Eye (tissue), 1 donor: Measurements from ENCODE around the gene C5orf15.

ENCODE experiments used
- DNase-seq: peaks from one replicate; pipeline ENCODE4 v3.0.0-alpha.2; 2015

The C5orf15 gene

DNA sequence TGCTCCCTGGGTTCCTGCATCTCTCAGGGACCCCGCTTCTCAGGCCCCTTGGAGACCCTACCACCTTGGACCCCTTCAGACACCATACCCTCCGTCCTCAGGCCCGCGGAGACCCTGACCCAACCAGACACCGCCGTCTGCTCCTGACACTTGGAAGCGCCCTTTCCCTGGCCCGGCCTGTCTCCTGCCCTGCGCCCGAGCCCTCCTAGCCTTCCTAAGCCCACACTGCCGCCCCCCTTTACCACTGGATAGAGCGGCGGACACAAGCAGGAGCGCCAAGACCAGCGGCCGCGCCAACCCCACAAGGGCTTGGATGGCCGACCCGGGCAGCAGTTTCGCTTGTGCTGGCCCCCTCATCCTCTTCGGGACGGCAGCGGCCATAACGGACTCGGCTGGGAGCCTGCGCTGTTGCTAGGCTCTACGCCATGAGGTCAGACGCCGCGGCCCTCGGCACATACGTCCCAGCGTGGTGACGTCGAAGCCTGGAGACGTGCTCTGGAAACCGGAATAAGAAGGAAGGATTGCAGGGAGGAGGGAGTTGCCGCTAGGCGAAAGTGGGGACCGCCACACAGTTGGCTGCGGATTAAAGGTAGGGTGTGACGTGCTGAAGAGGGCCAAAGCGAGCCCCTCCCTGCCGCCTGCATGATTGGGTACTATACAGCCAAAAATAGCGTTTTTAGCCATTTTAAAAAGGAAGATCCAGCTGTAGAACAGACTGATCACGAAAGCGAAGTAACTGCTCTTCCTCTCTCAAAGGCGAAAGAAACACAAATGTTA, at the start of gene C5orf15:
C5orf15 (minus strand) TSS at position 422 of the 777 bp plus-strand sequence; CDS start at position 381, 41 bp downstream.
- peak; percentile 99 for DNase-seq

DNA sequence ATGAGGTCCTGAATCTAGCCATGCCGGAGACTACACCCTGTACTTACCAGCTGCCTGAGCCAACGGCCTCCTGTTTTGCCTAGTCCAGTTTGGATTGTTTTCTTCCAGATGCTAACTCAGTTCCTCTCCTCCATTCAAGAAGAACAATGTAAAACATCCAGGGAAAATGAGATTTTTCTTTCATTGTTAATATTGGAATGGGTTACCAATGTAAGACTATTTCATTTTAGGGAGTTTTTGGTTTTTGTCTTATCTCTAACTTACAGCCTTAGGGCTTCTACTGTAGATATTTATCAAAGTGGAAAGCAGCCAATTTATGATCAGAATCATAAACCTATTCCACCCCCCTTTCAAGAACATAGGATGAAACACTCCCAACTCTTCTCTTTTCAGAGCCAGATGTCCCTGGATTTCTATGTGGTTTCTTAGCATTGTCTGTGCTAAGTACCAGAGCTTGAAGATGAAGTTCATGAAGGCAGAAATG, 39.9 kb upstream of the C5orf15 start:
- no peak for DNase-seq

DNA sequence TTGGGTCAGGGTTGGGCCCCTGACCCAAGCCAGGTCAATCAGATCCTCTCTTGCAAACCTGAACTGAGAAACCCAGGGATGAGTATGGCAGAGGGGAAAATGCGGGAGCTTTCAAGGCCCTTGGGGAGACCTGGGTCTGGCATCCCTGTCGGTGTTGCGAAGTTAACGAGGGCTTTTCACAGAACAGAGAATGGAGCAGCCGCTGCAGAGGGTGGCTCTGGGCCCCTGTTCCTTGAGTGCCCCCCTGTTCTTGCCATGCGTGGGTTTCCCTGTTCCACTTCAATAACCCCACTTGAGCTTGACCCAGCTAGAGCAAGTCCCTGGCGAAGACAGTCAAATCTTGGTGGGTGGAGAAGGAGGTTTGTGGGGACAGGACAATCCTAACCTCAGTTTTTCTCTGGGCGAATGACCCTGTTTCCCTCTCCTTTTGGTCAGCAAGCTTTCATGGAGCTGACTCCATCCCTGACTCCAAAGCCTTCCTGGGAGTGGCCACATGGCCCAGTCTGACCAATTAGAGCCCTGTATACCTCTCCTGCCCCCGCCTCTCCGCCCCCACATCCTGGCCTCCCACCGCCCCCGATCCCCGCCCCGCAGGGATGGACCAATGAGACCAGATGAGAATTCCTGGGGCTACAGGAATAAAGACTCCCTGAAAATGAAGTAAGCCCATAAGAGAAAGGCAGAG, 39.3 kb upstream of the C5orf15 start:
- peak; percentile 48 for DNase-seq

DNA sequence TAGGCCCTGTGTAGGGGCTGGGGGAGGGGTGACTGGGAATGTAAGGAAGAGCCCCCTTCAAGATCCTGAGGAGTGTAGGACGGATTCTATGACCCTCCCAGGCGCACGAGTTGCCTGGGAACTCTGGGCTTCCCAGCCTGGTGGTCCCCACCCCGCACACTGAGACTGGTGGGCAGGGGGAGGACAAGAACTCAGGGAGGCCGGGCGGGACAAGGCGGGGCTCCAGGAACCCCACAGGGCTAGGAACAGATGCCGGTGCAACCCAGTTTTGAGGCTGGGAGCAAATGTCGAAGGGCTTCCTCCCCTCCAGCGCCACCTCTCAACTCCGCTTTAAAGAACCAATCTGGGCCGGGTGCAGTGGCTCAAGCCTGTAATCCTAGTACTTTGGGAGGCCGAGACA, 37.7 kb upstream of the C5orf15 start:
- no peak for DNase-seq

DNA sequence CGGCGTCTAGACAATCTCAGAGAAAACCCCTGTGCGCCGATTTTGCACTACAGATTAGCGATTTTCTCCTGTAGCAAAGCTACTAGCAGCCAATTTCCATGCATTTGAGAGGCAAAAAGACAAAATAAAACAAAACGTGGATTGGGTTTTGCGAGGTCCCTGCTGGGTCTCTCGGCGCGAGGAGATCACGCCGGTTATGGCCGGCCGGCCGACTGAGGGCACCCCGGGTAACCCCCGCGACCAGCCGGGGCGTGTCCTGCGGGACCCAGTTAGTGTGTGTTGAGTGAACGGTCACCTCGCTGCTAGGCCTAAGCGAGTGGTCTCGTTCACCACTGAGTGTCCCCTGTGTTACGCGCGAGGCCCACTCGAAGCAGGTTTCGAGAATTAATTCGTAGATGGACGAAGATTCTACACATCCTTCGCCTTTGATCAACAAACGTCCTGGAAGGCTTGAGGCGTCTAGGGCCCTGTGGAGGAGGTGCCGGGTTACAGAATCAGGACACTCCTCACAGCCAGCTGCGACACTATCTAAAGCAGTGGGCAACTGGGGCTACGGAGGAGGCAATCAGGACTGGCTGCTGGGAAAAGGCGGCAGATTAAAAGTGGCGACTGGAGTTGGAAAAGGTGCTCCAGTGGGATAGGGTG, 37.1 kb upstream of the C5orf15 start:
- peak; percentile 91 for DNase-seq

DNA sequence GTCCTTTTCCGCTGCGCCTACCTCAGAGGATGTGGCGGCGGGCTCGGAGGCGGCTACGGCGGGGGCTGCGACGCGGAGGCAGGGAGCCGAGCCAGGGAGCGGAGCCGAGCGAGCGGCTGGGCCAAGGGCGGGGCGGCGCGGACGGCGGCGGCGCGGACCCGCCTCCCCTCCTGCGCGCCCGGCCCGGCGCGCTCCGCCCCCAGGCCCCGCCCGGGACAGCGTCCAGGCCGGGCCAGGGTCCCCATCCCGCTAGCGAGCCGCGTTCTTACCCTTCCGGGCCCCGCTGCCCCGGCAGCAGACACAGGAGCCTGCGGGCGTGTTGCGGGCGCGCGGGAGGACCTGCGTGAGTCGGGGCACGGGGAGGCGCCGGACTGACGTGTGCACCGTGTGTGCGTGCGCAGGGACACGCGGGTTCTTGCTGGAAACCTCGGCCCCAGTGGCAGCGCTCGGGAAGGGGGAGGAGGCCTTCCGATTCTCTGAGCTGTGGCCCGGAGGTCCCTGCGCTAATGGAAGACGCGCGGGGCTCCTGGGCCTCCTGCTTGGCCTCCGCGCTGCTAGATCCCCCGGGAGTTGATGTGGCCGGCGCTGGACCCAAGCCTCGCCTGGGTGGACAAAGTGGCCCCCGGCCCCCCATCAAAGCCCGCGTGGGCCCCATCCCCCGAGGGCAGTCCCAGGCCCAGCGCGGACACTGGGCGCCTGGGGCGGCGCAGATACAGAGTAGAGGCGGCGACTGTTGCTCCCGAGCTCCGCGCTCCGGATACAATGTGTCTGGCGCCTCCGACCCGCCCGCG, 36.4 kb upstream of the C5orf15 start, which contains the start of gene VDAC1:
VDAC1 (minus strand) TSS at position 350 of the 791 bp plus-strand sequence. CDS start 11,963 bp downstream, outside the sequence.
- peak; percentile 94 for DNase-seq

DNA sequence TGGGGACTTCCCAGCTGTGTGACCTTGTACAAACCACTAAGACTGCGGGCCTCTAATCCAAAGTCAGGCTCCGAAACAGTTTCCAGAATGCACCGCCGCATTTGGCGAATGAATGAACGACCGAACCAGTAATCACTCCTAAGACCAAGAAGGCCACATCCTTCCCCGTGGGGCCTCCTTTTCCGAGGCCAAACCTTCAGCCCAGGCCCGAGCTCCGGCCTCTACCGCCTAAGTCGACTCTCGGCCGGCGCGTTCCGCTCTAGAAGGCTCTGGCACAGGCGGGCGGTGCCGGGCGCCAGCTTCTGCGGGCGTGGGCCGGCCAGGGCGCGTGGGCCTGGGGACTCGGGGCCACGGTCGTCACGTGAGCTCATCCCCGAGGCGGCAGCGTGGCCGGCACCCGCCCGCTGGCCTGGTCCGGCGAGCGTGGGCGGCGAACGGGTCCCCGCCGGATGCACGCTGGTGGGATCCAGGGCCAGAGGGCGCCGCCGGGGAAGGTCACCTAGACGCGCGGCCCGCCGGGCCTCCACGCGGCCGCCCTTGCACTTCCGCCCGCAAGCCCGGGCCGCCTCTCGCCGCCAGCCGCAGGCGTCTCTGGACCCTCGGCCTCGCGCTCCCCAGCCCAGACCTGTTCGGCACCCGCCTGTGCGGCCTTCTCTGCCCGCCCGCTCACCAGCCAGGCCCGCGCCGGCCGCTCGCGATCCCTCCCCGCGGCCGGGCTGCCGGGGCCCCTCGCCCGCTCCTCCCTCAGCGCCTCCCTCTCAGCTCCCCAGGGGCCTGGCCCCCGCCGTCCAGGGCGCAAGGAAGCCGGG, 35.6 kb upstream of the C5orf15 start:
- DNase-seq, result peak; percentile 72

DNA sequence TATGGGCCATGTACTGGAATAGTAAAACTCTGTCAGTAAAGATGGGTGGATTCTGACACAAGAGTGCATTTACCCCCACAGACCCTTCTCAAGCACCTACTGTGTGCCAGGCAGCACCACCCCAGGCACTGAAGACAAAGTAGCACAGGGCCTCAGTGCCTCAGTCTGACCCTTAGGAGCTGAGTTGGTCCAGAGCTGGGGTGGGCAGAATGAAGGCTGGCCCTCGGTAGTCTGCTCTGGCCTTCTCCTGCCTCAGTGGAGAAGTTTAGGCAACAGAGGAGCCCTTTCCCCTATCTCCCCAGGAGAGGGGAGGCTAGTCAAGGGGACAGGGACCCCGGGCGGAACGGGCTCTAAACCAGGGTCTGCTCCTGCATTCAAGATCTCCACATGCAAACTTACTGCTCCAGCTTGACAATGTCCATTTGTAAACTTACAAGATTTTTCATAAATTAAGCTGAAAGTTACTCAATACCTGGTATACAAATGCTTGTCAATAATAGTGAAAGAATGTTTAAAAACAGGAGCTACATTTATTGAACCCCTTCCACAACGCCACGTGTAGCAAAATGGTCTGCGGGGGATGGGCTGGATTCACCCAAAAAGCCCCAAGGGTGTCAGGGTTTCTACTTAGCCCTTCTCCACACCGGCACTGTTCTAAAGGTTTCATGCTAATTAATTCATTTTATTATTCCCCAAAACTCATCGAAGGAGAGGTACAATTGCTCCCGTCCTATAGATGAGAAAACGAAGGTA, 34.8 kb upstream of the C5orf15 start:
- DNase-seq, result no peak

DNA sequence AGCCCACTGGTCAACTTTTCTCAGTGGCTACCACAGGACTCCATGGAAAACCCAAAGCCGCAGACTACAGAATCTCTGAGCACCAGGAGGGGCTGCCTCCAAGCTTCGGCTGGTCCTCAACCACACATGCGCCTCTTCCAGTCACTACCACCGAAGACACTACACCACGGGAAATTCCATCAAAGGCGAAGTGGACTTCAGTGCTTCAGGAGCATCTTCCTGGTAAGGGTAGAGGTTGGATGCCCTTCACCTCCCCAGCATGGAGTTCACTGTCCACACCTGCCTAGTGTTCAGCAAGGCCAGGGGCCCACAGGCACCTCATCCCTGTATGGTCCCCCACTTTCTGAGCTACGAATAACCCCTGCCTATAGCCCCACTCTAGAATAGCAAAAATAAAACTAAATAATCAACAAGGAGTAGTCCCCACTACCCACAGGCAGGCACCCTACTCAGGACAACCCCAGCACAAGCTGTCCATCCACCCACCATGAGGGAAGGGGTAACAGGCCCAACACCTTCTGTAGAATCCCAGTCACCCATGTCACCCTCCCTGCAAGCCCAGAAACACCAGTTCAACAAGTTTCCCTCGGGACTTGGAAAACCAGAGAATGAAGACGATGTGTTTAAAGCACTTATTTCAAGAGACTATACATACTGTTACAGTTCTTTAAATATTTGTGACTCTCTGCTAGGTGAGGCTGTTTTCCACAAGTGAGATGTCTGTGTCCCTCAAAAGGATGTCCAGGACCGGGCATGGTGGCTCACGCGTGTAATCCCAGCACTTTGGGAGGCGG, 33.7 kb upstream of the C5orf15 start:
- DNase-seq, result no peak

DNA sequence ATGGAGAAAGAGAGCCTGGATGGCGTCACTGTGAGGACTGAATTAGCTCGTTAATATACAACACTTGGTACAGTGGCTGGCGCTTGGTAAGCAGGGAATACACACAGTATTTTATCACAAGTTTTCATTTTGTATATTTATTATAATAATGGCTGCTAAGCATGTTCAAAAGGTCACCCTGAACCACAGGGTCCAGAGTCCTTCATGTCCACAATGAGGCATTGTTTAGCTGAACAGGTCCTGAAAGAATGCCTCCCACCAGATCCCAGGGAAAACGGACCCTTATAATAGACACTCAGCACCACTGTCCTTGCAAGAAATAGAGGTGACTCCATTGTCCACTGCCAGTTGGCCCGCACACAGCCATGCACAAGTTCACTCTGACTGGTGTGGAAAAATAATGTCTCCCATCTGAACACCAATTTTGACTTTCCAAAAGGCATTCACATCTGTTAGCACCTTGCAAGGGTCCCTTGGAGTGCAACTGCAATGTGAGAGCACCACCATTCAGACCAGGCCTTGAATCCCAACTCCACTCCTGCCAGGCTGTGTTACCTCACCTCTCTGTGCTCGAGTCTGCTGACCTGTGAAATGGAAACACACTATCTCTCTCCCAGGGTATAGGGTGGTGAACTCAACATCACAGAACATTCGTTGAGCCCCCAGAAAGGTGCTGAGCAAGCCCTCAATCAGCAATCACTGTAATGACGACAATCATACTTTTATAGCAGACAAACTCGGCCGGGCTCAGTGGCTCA, 32.5 kb upstream of the C5orf15 start:
- no peak for DNase-seq

DNA sequence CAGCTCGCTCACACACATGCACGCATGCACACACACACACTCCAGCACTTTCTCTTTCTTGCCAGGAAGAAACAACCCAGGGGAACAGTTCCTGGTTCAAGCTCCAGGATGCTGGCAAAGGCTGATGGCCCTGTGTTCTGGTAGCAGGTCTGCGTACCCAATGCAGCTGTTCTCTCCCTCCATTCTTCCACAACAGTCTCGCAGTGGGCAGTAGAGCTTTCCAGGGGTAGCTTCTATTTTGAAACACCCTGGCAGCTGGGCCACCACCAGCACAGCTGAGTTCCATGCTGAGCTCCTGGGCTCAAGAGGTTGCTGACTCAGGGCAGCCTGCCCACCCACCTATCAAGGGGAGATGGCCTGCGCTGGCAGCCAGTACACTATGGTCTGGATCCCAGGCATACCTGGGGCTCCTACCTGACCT, 31.7 kb upstream of the C5orf15 start:
- DNase-seq, result no peak

DNA sequence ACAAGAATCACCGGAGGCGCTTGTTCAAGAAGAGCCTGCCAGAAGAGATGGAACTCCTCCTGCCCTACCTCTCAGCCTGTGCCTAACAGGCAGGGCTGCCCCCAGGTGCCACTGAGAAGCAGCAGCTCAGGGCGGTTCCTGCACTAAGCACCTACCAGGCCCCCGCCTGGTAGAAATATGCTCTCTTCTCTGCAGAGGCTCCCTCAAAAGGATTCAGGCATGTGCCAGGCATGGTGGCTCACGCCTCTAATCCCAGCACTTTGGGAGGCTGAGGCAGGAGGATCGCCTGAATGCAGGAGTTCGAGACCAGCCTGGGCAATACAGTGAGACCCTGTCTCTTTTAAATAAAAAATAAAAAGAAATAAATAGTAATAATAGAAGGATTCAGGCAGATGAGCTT, 30.4 kb upstream of the C5orf15 start:
- no peak for DNase-seq

DNA sequence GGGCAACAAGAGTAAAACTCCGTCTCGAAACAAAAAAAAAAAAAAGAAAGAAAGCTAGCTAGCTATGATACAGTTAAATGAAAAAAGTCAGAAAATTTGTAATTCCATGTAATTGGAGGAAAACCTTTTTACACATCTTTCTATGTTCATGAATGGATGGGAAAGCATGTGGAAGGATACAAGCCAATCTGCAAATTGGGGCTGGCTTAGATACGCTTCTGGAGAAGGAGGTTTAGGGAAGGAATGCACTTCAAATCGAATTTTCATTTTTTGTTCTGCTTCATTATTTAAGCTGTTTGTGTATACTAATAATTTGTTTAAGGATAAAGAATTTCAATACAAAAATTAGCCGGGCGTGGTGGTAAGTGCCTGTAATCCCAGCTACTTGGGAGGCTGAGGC, 29.6 kb upstream of the C5orf15 start:
- no peak for DNase-seq

DNA sequence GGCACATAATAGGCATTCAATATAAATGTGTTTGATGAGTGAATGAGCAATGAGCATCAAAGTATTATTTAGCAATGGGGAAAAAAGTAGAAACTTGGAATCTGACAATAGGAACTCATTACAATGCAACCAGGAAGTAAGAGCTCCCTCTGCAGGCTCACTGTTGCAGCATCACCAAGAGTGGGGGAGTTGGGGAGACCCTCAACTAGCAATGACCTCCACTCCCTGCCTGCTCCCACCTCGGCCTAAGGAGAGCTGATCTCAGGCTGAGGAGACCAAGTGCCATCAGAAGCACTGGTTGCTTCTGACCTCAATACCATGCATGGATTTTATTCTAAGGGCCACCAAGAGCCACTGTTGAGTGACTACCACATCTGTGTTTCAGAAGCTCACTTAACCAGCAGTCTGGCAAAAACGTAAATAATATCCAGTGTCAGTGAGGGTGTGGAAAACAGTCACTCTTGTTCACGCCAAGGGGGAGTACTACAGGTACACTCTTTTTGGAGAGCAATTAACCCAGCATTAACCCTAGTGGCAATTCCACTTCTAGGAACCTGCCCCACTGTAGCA, 28.3 kb upstream of the C5orf15 start:
- DNase-seq, result no peak

DNA sequence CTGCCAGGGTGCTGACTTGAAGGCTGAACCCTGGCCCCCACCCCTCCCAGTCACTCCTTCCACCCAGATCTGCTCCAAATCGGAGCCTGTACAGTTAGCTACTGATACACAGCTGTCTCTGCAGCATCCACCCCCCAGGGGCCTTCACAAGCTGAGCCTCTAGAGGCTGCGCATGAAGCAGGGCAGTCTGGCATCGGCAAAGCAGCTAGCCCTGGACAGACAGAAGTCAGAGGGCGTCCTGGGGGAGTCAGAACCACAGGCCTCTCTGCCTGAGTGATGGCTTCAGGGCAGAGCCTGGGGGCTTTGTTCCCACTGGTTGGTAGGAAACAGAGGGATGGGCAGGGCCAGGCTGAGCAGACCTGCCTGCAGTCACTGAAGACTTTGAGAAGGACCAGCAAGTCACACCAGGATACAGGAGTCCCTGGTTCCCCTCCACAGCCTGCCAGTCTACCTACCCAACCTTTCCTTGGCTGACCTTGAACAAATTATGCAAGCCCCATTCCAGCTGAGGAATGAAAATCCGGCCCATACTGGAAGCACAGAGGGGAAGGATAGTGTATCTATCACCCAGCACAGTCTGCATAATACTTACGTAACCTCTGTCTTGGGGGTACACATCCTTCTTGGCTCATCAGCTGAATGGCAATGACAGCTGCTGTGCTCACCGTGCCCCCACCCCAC, 27.6 kb upstream of the C5orf15 start:
- DNase-seq, result peak; percentile 49

DNA sequence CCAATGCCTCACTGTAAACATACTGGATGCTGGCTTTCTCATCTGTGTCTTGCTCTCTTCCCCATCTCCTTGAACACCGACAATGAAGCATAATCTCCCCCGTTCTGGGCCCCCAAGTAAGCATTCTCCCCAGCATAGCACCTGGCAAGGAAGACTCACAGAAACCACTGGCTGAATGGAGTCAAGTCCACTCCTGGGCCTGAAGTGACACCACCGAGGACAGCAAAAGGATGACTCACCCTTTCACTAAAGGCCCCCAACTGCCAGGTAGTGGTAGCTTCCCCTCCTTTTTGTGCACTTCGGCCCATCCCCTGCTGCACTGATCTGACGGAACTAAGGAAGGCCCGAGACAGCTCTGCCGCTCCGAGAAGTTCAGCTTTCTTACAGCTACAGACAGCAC, 26.9 kb upstream of the C5orf15 start:
- DNase-seq, result no peak

DNA sequence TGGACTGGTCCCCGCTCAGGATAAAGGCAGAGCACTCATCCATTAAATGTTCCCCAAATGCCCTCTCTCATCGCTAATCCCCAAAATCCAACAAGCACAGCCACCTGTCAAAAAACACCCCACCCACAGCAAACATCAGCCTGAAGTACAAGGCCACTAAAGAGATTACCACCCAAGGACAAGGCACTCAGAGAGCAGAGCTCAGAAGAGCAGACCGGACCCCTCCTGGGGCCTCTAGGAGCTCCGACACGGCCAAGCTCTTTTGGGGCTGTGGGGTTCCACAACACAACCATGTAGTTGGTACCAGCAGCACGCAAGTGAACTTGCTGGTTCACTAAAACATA, 26.5 kb upstream of the C5orf15 start:
- DNase-seq, result peak; percentile 46

DNA sequence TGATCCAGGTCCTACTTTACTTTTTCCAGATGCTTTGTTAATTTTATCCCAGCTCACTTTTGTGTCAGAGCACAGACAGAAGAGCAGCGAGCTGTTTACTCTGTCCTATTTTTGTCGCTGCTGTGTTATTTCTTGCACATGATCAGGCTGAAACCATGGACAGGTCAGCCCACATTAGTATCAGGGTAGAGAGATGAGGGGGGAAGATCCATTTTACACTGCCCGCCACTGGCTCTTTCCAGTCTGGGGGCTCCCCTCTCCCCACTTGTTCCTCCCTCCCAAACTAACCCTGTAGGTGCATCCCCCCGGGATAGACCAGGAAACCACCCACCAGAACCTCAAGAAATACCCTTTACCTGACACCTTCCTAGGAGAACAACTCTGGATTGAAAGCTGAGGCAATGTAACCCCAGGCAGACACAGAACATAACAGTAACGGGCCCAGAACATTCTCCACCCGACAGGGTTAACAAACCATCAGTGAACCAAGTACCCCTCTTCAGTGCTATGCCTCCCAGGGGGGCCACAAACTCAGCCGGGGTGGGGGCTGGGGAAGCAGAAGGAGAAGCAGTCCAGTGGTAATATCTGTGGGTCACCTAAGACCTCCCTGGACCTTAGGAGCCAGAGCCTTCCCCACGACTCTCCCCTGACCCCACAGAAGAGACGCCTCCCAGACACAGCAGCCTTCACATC, 26.0 kb upstream of the C5orf15 start:
- no peak for DNase-seq
